Measurements from ENCODE around the gene BCAM. TPM values are rescaled to one million over a fixed set of nuclear protein-coding genes. Genes with fewer than 3 reads are reported as not detected.

The BCAM gene
- total RNA-seq, 2 experiments from 2014 or later, result not detected

DNA sequence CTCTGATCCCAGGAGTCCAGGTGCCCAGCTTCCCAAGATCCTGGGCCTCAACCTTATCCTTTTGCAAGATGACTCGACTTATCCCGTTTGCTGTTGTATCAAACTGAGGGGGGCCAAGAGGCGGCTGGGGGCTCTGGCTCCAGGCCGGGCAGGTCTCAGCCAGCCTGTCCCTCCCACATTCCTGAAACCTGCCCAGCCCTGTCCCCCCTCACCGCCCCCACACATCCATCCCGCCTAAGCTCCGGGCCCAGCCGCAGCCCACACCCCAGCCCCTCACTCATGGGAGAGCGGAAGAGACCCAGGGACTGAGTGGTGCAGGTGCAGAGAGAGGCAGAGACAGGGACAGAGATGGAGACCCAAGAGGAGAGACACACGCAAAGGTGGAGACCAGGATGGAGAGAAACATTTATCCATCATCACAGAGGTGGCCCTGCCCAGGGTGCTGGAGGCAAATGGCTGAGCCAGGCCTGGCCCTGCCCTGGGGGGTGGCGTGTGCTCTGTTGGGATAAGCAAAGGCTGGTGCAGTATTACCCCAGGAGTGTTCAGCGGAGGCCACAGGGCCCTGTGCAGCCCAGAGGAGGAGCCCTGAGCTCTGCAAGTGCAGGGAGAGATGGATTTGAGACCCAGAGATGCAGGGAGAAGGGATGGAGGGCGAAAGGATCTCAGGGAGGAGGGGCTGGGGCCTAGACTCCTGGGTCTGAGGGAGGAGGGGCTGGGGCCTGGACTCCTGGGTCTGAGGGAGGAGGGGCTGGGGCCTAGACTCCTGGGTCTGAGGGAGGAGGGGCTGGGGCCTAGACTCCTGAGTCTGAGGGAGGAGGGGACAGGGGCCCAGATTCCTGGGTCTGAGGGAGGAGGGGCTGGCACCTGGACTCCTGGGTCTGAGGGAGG, 1.6 kb downstream of the BCAM start:
- no peak overlapping the region for H3K27ac Mint-ChIP-seq
- peaks cover 22% of the 10 kb centered on the region for H3K27me3 Mint-ChIP-seq
- H3K4me3 Mint-ChIP-seq, result no peak overlapping the region
- H3K36me3 Mint-ChIP-seq (ENCODE audit: low read depth), result no peaks in the 10 kb centered on the region
- POLR2A ChIA-PET, result interaction anchor here (0.8 kb wide), 1 partner anchor 293 kb away, joined by 5 read pairs; no protein-coding TSS in a partner anchor
- intact Hi-C loops (cut with DNase I, micrococcal nuclease), result no loop called here
- peaks cover 4% of the 10 kb centered on the region for H3K4me1 Mint-ChIP-seq
- no peak for ATAC-seq
- H3K9me3 Mint-ChIP-seq (ENCODE audit: low read depth), result no peaks in the 10 kb centered on the region
- CTCF ChIA-PET, result no interaction called here
- DNase-seq, result no peak

DNA sequence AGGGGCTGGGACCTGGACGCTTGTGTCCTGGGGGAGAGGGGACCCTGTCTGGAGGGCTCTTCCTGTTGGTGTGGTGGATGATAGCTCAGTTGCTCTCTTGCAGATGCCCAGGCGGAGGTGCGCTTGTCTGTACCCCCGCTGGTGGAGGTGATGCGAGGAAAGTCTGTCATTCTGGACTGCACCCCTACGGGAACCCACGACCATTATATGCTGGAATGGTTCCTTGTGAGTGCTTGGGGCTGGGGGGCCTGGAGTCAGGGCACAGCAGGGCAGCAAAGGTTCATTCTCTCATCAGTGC, 2.2 kb downstream of the BCAM start:
- peaks cover 4% of the 10 kb centered on the region for H3K4me1 Mint-ChIP-seq
- no peak overlapping the region for H3K4me3 Mint-ChIP-seq
- DNase-seq (no peak), ATAC-seq (no peak)
- no peaks in the 10 kb centered on the region for H3K9me3 Mint-ChIP-seq (ENCODE audit: low read depth)
- POLR2A ChIA-PET, result interaction anchor here (0.8 kb wide), 1 partner anchor 292 kb away, joined by 5 read pairs; no protein-coding TSS in a partner anchor
- no peak overlapping the region for H3K27ac Mint-ChIP-seq
- H3K36me3 Mint-ChIP-seq (ENCODE audit: low read depth), result no peaks in the 10 kb centered on the region
- CTCF ChIA-PET, result interaction anchor here (0.6 kb wide), 1 partner anchor 1733 kb away, joined by 3 read pairs; no protein-coding TSS in a partner anchor
- H3K27me3 Mint-ChIP-seq, result peaks cover 22% of the 10 kb centered on the region
- intact Hi-C loops (cut with DNase I, micrococcal nuclease), result no loop called here

DNA sequence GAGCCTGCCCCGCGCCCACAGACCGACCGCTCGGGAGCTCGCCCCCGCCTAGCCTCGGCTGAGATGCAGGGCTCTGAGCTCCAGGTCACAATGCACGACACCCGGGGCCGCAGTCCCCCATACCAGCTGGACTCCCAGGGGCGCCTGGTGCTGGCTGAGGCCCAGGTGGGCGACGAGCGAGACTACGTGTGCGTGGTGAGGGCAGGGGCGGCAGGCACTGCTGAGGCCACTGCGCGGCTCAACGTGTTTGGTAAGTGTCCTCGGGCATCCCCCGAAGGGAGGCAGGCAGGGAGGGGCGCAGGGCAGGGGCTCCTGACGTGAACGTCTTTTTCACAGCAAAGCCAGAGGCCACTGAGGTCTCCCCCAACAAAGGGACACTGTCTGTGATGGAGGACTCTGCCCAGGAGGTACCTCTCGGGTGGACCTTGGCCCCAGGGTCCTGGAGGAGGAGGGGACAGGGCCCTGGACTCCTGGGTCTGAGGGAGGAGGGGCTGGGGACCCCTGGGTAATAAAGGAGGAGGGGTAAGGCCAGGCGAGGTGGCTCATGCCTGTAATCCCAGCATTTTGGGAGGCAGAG, 3.3 kb downstream of the BCAM start:
- H3K36me3 Mint-ChIP-seq (ENCODE audit: low read depth), result no peaks in the 10 kb centered on the region
- ChIA-PET CTCF (interaction anchor here (0.9 kb wide), 1 partner anchor 35 kb away, joined by 3 read pairs; no protein-coding TSS in a partner anchor), POLR2A (no interaction called here)
- H3K9me3 Mint-ChIP-seq (ENCODE audit: low read depth), result no peaks in the 10 kb centered on the region
- DNase-seq (no peak), ATAC-seq (no peak)
- intact Hi-C loops (cut with DNase I, micrococcal nuclease), result no loop called here
- peaks cover 4% of the 10 kb centered on the region for H3K4me1 Mint-ChIP-seq
- no peak overlapping the region for H3K4me3 Mint-ChIP-seq
- no peak overlapping the region for H3K27ac Mint-ChIP-seq
- H3K27me3 Mint-ChIP-seq, result peaks cover 22% of the 10 kb centered on the region

DNA sequence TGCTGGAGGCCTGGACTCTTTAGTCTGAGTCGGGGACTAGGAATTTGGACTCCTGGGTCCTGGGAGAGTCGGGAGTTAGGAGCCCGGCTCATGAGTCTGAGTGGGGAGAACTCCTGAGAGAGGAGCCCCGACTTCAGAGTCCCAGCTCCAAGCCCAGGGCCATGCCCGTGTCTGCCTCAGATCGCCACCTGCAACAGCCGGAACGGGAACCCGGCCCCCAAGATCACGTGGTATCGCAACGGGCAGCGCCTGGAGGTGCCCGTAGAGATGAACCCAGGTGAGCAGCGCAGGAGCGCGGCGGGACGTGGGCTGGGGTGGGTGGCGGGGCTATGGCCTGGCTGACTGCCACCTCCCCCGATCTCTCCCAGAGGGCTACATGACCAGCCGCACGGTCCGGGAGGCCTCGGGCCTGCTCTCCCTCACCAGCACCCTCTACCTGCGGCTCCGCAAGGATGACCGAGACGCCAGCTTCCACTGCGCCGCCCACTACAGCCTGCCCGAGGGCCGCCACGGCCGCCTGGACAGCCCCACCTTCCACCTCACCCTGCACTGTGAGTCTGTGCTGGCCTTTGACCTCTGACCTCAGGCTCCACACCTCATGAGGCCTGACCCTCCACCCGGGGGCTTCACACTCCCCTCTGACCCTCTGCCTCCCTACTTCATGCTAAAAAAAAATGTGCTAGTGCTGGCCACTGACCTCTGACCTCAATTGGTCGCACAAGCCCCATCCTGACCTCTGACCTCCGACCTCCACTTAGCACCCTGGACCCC, 4.4 kb downstream of the BCAM start:
- Mint-ChIP-seq H3K27ac (no peak overlapping the region), H3K27me3 (peaks cover 19% of the 10 kb centered on the region), H3K36me3 (ENCODE audit: low read depth) (no peaks in the 10 kb centered on the region), H3K9me3 (ENCODE audit: low read depth) (no peaks in the 10 kb centered on the region), H3K4me3 (no peak overlapping the region), H3K4me1 (peaks cover 4% of the 10 kb centered on the region)
- CTCF ChIA-PET, result no interaction called here
- intact Hi-C loops (cut with DNase I, micrococcal nuclease), result no loop called here
- DNase-seq, result no peak
- POLR2A ChIA-PET, result no interaction called here
- ATAC-seq, result no peak

DNA sequence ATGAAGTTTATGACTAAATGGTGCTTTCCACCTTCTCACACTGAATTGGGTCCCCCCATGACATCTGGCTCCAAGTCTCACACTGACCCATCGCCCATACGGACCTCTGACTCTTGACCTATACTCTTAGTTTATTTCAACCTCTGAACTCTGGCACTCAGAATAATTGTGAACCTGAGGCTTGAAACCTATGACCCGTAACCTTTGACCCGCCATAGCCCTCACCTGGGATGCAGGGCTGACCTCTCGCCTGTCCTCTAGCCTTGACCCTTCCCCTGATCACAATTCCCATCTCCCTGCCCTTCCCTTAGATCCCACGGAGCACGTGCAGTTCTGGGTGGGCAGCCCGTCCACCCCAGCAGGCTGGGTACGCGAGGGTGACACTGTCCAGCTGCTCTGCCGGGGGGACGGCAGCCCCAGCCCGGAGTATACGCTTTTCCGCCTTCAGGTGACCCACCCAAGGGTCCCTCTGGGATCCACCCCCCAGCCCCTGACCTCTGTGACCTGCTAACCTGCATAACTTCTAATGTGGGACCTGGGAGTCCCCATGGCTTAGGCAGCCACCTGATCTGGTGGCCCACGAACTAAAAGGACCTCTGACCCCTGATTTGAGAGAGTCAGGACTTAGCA, 5.1 kb downstream of the BCAM start:
- no peaks in the 10 kb centered on the region for H3K36me3 Mint-ChIP-seq (ENCODE audit: low read depth)
- ChIA-PET CTCF (no interaction called here), POLR2A (no interaction called here)

DNA sequence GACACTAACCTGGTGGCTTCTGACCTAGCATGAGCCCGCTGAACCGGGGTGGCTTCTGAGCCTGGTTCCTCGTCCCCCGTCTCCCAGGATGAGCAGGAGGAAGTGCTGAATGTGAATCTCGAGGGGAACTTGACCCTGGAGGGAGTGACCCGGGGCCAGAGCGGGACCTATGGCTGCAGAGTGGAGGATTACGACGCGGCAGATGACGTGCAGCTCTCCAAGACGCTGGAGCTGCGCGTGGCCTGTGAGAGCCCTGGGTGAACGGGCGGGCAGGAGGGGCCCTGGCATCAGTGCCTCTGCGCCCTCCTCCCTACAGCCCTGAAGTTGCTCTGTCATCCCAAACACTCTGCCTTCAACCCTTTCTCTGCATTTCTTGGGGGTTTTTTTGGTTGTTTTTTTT, 5.6 kb downstream of the BCAM start:
- H3K4me3 Mint-ChIP-seq, result no peak overlapping the region
- DNase-seq (no peak), ATAC-seq (no peak)
- H3K36me3 Mint-ChIP-seq (ENCODE audit: low read depth), result no peaks in the 10 kb centered on the region
- H3K27me3 Mint-ChIP-seq, result peaks cover 12% of the 10 kb centered on the region
- intact Hi-C loops (cut with DNase I, micrococcal nuclease), result no loop called here
- CTCF ChIA-PET, result no interaction called here
- H3K27ac Mint-ChIP-seq, result no peak overlapping the region
- peaks cover under 1% of the 10 kb centered on the region for H3K4me1 Mint-ChIP-seq
- no peaks in the 10 kb centered on the region for H3K9me3 Mint-ChIP-seq (ENCODE audit: low read depth)
- POLR2A ChIA-PET, result no interaction called here

More for the DNA sequence above, 5.1 kb downstream of the BCAM start:
- no peak overlapping the region for H3K27ac Mint-ChIP-seq
- no peaks in the 10 kb centered on the region for H3K9me3 Mint-ChIP-seq (ENCODE audit: low read depth)
- intact Hi-C loops (cut with DNase I, micrococcal nuclease), result no loop called here
- peaks cover 2% of the 10 kb centered on the region for H3K4me1 Mint-ChIP-seq
- DNase-seq (no peak), ATAC-seq (no peak)
- H3K27me3 Mint-ChIP-seq, result peaks cover 15% of the 10 kb centered on the region
- no peak overlapping the region for H3K4me3 Mint-ChIP-seq

DNA sequence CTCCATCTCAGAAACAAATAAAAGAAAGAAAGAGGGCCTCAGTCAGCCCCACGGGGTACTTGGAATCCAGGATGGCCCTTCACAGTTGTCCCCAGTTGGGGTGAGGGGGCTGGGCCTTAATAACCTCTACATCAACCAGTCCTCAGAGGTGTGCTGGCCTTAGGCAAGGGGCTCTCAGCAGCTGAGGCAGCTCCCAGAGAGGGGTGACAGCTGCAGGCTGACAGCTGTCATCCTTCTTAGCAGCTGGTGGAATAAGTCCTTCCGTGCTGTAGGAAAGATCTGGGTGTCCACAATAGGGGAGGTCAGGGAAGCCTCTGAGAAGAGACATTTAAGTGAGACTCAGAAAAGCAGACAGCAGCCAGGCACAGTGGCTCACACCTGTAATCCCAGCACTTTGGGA, 7.4 kb downstream of the BCAM start:
- no peak for ATAC-seq
- DNase-seq, result no peak
- no peaks in the 10 kb centered on the region for H3K4me1 Mint-ChIP-seq
- intact Hi-C loops (cut with DNase I, micrococcal nuclease), result no loop called here
- no peak overlapping the region for H3K4me3 Mint-ChIP-seq
- ChIA-PET POLR2A (no interaction called here), CTCF (no interaction called here)
- H3K36me3 Mint-ChIP-seq (ENCODE audit: low read depth), result no peaks in the 10 kb centered on the region
- no peaks in the 10 kb centered on the region for H3K9me3 Mint-ChIP-seq (ENCODE audit: low read depth)
- H3K27me3 Mint-ChIP-seq, result peaks cover 6% of the 10 kb centered on the region
- H3K27ac Mint-ChIP-seq, result no peak overlapping the region

DNA sequence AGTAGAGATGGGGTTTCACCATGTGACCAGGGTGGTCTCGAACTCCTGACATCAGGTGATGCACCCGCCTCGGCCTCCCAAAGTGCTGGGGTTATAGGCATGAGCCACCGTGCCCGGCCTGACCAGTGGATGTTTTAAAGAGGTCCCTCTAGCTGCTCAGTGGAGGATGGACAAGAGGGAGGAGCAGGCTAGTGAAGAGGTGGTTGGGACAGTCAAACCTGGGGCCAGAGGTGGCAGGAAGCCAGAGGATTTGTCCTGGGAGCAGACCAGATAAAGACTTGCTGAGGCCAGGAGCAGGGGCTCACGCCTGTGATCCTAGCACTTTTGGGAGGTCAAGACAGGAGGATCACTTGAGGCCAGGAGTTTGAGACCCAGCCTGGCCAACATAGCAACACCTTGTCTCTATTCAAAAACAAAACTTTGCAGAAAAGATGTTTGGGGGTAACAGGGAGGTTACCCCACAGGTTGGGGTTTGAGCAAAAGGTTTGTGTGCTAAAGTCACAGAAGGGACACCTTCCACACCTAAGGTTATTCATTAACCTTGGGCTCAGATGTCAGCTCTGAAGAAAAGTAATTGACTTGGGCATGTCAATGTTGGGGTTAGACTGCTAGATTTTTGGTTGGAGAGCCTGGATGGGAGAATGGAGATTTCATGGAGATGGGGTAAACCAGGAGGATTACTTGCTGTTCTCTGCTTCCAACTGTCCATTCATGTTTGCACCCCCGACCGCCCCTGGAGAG, 9.0 kb downstream of the BCAM start:
- Mint-ChIP-seq H3K4me3 (no peak overlapping the region), H3K4me1 (no peaks in the 10 kb centered on the region), H3K27me3 (no peaks in the 10 kb centered on the region), H3K27ac (no peak overlapping the region), H3K9me3 (ENCODE audit: low read depth) (no peaks in the 10 kb centered on the region), H3K36me3 (ENCODE audit: low read depth) (no peaks in the 10 kb centered on the region)
- ChIA-PET CTCF (no interaction called here), POLR2A (no interaction called here)
- DNase-seq (no peak), ATAC-seq (no peak)
- intact Hi-C loops (cut with DNase I, micrococcal nuclease), result no loop called here

DNA sequence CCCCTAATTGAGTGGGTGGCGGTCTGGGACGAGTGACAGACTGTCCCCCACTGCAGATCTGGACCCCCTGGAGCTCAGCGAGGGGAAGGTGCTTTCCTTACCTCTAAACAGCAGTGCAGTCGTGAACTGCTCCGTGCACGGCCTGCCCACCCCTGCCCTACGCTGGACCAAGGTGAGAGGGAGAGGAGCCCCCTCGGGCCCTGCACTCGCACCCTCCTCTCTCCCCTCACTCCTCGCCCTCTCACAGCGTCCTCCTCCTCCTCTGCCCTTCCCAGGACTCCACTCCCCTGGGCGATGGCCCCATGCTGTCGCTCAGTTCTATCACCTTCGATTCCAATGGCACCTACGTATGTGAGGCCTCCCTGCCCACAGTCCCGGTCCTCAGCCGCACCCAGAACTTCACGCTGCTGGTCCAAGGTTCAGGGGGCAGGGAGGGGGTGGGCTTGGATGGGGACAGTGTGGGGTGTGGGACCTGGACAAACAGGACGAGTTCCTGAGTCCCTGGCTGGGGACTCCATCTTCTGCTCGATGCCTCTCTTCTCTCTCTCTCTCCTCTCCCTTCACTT, 9.6 kb downstream of the BCAM start:
- intact Hi-C loops (cut with DNase I, micrococcal nuclease), result no loop called here
- DNase-seq, result no peak
- no peaks in the 10 kb centered on the region for H3K36me3 Mint-ChIP-seq (ENCODE audit: low read depth)
- no peak for ATAC-seq
- ChIA-PET CTCF (no interaction called here), POLR2A (no interaction called here)
- no peak overlapping the region for H3K4me3 Mint-ChIP-seq
- H3K27me3 Mint-ChIP-seq, result no peaks in the 10 kb centered on the region
- H3K4me1 Mint-ChIP-seq, result no peaks in the 10 kb centered on the region
- H3K27ac Mint-ChIP-seq, result no peak overlapping the region
- no peaks in the 10 kb centered on the region for H3K9me3 Mint-ChIP-seq (ENCODE audit: low read depth)

DNA sequence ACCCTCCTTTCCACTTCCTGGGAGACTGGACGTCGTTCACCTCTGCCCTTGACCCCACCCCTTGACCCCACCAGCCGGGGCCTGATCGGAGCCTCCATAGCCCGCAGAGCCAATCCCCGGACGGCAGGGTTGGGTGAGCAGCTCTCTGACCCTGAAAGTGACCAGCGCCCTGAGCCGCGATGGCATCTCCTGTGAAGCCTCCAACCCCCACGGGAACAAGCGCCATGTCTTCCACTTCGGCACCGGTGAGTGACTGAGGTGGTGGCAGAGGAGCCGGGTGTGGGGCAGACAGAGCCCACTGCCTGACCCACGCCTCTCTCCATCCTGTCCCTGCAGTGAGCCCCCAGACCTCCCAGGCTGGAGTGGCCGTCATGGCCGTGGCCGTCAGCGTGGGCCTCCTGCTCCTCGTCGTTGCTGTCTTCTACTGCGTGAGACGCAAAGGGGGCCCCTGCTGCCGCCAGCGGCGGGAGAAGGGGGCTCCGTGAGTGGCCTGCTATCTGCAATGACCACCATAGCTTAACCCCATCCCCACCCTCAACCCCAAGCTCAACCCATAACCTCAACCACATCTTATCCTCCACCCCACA, 10.4 kb downstream of the BCAM start:
- Mint-ChIP-seq H3K4me3 (no peak overlapping the region), H3K36me3 (ENCODE audit: low read depth) (no peaks in the 10 kb centered on the region), H3K27me3 (no peaks in the 10 kb centered on the region), H3K9me3 (ENCODE audit: low read depth) (no peaks in the 10 kb centered on the region), H3K27ac (no peak overlapping the region), H3K4me1 (no peaks in the 10 kb centered on the region)
- ChIA-PET CTCF (interaction anchor here (0.9 kb wide), 1 partner anchor 12 kb away, joined by 3 read pairs; no protein-coding TSS in a partner anchor), POLR2A (no interaction called here)
- DNase-seq (no peak), ATAC-seq (no peak)
- intact Hi-C loops (cut with DNase I, micrococcal nuclease), result no loop called here

Data from activated CD4-positive, alpha-beta T cell treated with anti-CD3 and anti-CD28 coated beads for 36 hours (primary cell).